RWPE1 (cell line): ENCODE data around the gene RNF6.

Experiments
- CTCF ChIA-PET: fragments of 350-600 bp; sonication (Branson Sonifier 250); formaldehyde crosslinking; extraction: SDS; loops from one replicate; lab custom pipeline; 2021; lab: Yijun Ruan, JAX
- POLR2A ChIA-PET: fragments of 400-600 bp; formaldehyde crosslinking; extraction: SDS; loops from one replicate; lab custom pipeline; 2020; ENCODE audit warnings: antibody characterized with exemption; ENCODE audit not compliant: low non-redundant PET; lab: Yijun Ruan, JAX
- DNase-seq: peaks from one replicate; pipeline ENCODE4 v3.0.0; 2012; ENCODE audit warnings: low spot score
- H3K27ac ChIP-seq: fragments of 450-650 bp; 2 replicates; pipeline ENCODE4 v1.5.1; 2017
- TF ChIP-seq, protein P1 (sequence below): fragments of 450-650 bp; conservative IDR thresholded peaks from 2 replicates; pipeline ENCODE4 v1.5.1; 2017; ENCODE audit warnings: low read depth, mild to moderate bottlenecking

The RNF6 gene

DNA sequence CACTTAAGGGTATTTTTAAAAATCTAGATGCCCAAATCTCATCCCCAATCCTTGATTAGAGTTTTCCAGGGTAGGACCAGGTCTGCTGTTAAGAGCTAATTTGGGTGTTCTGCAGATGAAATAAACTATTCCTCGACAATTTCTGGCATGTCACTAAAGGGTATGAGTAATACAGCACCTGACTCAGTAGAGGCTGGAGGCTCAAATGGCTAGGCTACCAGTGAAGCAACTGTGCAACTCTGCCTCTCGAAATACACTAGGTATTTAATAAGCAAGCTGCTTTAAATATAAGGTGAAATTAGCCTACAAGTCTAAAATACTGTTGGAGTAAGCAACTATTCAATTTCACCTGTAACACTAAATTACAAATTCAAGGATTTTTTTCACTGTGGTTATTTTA lies 1.5 kb downstream of the RNF6 start:
- no peak overlapping the region for H3K27ac ChIP-seq
- TF ChIP-seq, protein P1, sequence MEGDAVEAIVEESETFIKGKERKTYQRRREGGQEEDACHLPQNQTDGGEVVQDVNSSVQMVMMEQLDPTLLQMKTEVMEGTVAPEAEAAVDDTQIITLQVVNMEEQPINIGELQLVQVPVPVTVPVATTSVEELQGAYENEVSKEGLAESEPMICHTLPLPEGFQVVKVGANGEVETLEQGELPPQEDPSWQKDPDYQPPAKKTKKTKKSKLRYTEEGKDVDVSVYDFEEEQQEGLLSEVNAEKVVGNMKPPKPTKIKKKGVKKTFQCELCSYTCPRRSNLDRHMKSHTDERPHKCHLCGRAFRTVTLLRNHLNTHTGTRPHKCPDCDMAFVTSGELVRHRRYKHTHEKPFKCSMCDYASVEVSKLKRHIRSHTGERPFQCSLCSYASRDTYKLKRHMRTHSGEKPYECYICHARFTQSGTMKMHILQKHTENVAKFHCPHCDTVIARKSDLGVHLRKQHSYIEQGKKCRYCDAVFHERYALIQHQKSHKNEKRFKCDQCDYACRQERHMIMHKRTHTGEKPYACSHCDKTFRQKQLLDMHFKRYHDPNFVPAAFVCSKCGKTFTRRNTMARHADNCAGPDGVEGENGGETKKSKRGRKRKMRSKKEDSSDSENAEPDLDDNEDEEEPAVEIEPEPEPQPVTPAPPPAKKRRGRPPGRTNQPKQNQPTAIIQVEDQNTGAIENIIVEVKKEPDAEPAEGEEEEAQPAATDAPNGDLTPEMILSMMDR, result no peak
- CTCF ChIA-PET, result interaction anchor here (0.6 kb wide), 1 partner anchor 34 kb away, joined by 3 read pairs; no protein-coding TSS in a partner anchor
- POLR2A ChIA-PET, result no interaction called here
- peak; percentile 29 for DNase-seq

DNA sequence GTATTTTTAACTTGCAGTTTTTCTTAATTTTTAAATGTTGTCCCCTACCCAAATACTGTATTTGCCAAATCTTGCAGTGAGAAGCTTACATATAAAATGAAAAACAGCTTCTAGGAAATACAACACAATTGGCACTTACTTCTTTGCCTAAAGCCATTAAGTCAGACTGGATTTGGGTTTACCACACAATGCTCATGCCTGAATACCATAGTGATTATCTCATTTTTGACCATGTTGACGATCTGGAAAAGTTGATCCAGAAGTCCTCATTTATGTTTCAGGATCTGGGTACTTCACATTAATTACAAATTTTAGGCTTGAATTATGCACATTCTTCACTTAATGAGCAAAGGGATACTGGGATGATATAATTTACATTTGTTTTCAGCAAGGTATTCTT lies 2.4 kb downstream of the RNF6 start:
- POLR2A ChIA-PET, result no interaction called here
- CTCF ChIA-PET, result no interaction called here
- H3K27ac ChIP-seq, result no peak overlapping the region
- TF ChIP-seq, protein P1, result no peak
- no peak for DNase-seq

DNA sequence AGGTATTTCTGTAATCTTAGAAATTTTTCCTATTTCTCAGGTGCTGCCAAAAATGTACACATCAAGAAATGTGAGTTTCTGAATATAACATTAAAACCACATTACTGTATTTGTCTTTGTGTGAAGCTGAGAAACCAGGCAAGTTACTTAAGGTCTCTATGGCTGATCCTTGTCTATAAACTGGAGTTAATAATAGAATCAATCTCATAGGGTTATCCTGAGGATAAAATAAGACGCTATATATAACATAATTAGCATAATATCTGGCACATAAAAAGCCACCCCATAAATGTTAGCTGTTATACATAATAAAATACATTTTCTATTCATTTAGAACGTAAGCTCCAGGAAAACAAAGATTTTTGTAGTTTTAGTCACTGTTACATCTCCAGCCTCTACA lies 6.1 kb downstream of the RNF6 start:
- TF ChIP-seq, protein P1, result no peak
- POLR2A ChIA-PET, result no interaction called here
- H3K27ac ChIP-seq, result no peak overlapping the region
- no peak for DNase-seq
- CTCF ChIA-PET, result interaction anchor here (0.6 kb wide), 1 partner anchor 23 kb away, joined by 3 read pairs; no protein-coding TSS in a partner anchor

DNA sequence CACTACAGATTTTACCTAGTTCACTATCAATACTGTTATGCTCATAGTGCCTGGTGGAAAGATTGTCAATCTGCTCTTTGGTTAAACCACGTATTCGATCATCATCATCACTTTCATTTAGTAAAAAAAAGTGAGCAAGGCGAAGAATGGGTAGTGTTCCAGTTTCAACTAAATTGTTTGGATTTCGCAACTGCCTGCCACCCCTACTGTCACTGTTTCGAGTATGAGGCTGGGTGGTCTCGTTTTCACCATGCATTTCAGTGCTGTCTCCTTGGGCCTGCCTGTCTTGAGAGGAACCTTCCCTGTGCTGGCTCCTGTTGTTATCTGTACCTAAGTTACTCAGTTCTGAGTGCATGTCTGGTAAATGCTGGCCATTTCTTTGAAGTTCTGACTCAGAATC lies 8.1 kb downstream of the RNF6 start:
- TF ChIP-seq, protein P1, result no peak
- CTCF ChIA-PET, result interaction anchor here (0.6 kb wide), 1 partner anchor 505 kb away, joined by 3 read pairs; no protein-coding TSS in a partner anchor
- DNase-seq, result no peak
- H3K27ac ChIP-seq, result no peak overlapping the region
- POLR2A ChIA-PET, result no interaction called here

DNA sequence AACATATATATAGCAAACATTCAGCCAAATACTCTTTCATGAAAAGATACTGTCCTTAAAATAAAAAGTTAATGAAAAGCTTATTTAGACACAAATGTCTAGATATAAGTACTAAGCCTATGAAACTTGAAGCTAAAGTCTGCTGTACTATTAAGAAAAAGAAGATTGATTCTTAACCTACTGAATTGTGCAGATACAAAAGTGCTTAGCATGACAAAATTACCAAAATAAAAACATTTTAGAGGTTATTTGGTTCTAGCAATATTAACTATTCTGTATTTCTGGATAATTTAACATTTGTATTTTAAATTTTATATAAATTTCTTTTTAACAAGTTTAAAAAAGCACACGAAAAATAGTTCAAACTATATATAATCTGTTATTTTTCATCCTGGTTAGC lies 8.8 kb downstream of the RNF6 start:
- CTCF ChIA-PET, result interaction anchor here (0.6 kb wide), 1 partner anchor 504 kb away, joined by 3 read pairs; no protein-coding TSS in a partner anchor
- DNase-seq, result no peak
- POLR2A ChIA-PET, result no interaction called here
- no peak overlapping the region for H3K27ac ChIP-seq
- TF ChIP-seq, protein P1, result no peak

DNA sequence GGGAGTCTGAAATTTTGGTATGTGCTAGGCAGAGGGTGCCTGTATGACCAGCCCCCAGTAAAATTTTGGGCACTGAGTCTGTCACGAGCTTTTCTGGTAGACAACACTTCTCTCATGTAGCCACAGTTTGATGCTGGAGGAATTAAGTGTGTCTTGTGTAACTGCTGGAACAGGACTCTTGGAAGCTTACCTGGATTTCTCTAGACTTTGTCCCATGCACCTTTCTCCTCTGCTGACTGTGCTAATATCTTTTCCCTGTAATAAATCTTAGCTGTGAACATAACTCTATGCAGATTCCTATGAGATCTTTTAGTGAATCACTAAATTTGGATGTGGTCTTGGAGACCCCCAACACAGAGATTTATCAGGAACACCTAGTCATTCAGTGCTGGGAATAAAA lies 13.8 kb downstream of the RNF6 start:
- ChIA-PET POLR2A (no interaction called here), CTCF (no interaction called here)

More for the DNA sequence above, 13.8 kb downstream of the RNF6 start:
- DNase-seq, result no peak
- TF ChIP-seq, protein P1, result no peak
- no peak overlapping the region for H3K27ac ChIP-seq
